Astrocyte (in vitro differentiated cells and primary cell): Measurements from ENCODE around the gene RAPGEF6.

Source experiments
- EZH2 ChIP-seq: IDR thresholded peaks from 2 replicates; pipeline ENCODE4 v1.6.1; 2012; ENCODE audit warnings: mild to moderate bottlenecking, low read length, inconsistent platforms; ENCODE audit not compliant: insufficient read depth
- TF ChIP-seq, protein P1 (sequence below): IDR thresholded peaks from 2 replicates; pipeline ENCODE4 v1.5.1; 2011; ENCODE audit warnings: low read depth, mild to moderate bottlenecking, inconsistent platforms, low read length, moderate library complexity; ENCODE audit not compliant: insufficient read depth

DNA sequence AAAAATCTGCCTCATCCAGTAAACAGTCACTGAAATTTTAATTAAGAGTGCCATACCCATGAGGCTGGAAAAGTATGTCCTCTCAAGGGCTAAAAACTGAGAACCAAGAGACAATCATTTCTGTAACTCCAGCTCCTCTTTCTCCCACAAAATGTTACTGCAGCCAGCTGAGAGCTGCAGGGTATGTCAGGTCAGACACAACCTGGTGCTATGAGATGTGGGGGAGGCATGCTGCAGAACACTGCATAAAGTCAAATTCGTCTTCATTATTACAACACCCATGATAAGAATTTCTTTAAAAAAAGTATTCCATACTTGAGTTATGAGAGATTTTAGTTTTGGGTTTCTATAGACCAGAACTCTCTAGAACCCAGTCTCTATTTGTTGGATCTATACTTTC is 209.0 kb downstream of the RAPGEF6 start:
- TF ChIP-seq, protein P1, sequence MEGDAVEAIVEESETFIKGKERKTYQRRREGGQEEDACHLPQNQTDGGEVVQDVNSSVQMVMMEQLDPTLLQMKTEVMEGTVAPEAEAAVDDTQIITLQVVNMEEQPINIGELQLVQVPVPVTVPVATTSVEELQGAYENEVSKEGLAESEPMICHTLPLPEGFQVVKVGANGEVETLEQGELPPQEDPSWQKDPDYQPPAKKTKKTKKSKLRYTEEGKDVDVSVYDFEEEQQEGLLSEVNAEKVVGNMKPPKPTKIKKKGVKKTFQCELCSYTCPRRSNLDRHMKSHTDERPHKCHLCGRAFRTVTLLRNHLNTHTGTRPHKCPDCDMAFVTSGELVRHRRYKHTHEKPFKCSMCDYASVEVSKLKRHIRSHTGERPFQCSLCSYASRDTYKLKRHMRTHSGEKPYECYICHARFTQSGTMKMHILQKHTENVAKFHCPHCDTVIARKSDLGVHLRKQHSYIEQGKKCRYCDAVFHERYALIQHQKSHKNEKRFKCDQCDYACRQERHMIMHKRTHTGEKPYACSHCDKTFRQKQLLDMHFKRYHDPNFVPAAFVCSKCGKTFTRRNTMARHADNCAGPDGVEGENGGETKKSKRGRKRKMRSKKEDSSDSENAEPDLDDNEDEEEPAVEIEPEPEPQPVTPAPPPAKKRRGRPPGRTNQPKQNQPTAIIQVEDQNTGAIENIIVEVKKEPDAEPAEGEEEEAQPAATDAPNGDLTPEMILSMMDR, result no peak
- TF ChIP-seq EZH2, result no peak
